OCI-M2 (cell line): Measurements from ENCODE around the gene QRICH2.
"Not testable (repeated sequence)": the region's sequence is repeated elsewhere in the genome, so short reads cannot be mapped to it uniquely, and the experiment has no call there.

Experiments used
- DNase-seq: peaks from one replicate; lab custom pipeline; 2025; ENCODE audit not compliant: unreplicated experiment; lab: John Stamatoyannopoulos, UW

QRICH2 gene

DNA sequence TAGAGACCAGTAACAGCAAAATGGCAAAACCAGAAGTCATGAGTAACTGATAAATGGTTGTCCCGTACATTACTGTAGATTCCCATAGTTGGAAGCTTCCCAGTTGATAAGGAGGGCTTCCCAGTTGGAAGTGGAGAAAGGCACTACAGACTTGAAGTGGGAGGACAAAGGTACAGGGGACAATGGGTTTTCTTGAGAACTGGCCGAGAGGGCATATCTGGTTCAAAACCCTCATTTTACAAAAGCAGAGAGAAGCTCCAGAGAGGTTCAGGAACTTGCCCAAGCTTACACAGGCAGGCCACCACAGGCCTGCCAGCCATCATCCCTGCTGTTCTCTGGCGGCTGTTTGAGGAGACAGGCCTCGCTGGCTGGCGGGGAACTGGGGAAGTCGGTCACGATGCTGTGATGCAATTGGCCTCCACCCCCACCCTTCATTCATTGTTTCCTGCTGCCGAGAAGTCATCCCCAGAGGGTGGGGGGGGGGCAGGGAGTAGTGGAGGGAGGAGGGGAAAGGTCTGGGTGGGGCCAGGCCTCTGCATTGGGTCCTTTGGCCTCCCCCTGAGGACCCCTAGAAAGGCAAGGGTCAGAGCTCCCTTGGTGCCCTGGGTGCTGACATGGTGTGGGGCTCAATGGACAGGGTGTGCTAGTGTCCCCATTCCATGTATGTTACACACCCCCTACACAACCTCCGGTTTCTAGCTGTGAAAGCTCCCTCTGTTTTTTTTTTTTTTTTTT lies 39.9 kb downstream of the QRICH2 start:
- no peak for DNase-seq

DNA sequence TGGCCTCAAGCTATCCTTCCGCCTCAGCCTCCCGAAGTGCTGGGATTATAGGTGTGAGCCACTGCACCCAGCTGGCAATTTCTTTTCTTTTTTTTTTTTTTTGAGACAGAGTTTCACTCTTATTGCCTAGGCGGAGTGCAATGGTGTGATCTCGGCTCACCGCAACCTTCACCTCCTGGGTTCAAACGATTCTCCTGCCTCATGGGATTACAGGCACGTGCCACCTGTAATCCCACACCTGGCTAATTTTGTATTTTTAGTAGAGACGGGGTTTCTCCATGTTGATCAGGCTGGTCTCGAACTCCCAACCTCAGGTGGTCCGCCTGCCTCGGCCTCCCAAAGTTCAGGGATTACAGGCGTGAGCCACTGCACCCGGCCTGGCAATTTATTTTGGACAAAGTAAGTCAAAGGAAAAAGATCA lies 40.5 kb downstream of the QRICH2 start:
- DNase-seq, result not testable (repeated sequence)

DNA sequence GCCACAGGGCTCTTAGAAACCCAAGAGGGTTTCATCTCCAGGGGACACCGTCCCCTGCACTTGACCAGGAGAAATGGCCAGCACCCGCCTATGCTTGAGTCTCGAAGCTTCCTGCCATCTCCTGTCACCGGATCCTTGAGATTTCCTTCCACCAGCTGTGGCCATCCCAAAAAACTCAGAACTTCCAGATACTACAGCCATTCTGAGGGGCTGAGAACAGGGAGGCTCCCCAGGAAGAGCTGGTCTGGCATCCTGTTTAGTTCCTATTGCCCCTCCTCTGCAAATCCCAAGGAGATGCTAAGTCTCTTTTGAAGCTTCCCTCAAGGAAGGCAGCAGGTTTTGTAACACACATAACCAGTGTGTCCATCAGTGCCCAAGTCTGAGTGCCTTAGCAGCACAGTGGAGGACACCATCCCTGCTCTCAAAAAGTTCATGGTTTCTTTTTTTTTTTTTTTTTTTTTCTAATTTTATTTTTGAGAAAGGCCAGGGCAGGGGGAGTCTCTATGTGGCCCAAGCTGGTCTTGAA lies 41.0 kb downstream of the QRICH2 start:
- DNase-seq, result no peak

DNA sequence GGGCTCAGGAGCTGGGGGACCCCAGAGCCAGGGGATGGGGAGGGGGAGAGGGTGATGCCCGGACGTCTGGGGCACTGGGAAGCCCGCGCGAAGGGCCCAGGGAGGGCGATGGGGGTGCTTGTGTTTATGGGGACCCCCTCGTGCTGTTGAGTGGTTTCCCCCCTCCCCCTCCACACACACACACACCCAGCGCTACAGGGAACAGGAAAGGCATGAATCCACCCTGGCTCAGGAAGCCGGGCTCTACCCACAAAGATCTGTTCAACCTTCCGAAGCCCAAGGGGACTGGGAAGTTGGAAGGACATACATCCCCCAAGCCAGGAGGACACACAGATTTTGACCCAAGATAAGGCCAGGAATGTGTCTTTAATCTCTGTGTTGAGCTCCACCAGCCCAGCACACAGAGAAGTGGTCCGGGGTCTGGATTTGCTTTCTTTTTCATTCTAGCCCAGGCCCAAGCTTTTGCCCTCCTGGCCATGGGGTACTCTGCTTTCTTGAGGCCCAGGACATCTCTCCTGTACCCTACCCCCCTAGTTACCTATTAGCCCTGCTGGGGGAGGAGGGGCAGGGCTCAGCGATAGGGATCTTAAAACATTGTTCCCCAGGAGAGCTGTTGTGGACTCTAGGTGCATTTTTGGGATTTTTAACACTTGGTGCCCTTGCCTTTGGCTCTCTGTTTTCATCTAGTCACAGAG lies 41.7 kb downstream of the QRICH2 start:
- DNase-seq, result no peak

DNA sequence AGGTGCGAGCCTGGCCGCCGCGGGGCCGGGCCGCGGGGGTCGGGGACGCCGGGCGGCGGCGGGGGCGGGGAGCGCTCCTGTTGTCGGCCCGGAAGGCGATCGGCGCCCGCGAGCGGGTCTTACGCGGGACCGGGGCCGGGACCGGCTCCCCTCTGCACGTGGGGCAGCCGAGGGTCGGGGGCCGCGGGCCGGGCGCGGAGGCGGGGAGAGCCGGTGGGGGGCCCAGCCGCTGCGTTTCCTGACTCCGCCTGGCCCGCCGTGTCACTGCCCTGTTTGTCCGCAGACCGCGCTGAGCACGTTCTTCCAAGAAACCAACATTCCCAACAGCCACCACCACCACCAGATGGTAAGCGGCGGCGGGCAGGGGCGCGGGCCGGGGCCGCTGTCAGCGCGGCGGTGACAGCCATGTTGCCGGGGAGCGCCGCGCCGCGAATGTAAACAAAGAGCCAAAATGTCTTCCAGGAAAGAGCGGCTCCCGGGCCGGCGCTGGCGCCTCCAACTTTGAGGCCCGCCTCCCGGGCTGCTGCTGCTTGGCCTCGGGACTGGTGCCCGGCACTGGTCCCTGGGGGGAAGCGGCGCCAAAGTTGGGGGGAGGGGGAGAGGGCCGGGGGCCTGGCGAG lies 42.3 kb downstream of the QRICH2 start:
- DNase-seq, result no peak

DNA sequence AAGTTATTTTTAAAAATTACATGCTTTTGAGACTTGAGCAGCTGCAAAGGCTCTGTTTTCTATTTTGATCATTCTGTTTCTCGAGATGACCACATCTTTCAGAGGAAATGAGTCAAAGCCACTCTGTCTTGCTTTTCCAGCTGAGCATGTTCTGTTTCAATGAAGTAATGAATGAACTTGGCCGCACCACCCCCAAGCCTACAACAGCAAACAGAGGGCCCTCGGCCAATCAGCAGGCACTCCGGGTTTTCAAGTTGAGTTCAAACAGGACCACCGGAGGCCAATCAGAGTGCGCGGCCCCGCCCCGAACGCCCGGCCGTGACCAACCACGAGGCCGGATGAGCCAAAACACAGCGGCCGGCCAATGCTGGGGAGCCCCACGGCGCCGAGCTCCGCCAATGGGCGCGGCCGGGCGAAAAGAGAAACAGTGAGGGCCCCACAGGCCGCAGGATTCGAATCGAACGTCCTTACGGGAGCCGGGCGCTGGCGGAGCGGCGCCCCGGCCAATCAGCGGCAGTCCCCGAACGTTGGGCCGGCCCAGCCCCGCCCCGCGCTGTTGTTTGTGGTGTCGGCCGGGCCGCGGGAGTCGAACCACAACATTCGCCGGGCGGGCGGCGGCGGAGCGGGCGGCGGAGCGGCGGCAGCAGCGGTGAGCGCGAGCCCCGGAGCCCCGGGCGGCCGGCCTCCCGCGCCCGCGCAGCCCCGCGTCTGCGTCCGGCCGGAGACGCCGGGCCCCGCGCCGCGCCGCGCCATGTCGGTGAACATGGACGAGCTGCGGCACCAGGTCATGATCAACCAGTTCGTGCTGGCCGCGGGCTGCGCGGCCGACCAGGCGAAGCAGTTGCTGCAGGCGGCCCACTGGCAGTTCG lies 43.1 kb downstream of the QRICH2 start, which contains the start of gene UBALD2:
Gene UBALD2, plus strand, starts transcription at position 594 of the 869 bp plus-strand sequence. Its CDS starts 158 bp downstream, at position 752.
- DNase-seq, result peak; percentile 76

DNA sequence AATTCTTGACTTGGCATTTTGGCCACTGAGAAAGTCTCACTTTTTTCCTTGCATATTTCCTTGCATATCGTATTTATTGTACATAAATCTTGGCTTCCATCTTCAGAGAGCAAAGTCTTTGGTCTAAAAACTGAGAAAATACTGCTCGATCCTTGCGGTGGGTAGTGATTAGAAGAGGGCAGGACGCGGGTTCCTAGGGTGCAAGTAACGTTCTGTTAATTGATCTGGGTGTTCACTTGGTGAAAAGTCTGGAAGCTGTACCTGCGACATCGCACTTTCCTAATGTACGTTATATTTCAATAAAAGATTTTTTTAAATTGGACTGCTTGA lies 43.7 kb downstream of the QRICH2 start:
- no peak for DNase-seq

DNA sequence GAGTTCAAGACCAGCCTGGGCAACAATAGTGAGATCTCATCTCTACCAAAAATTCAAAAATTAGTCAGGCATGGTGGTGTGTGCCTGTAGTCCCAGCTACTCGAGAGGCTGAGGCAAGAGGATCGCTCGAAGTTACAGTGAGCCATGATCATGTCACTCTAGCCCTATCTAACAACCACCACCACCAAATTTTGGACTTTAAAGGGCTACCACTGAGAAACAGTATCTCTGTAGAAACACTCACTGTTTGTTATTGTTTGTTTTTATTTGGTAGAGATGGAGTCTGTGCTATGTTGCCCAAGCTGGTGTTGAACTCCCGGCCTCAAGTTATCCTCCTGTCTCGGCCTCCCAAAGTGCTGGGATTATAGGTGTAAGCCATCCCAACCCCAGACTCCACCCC lies 44.2 kb downstream of the QRICH2 start:
- DNase-seq, result no peak

DNA sequence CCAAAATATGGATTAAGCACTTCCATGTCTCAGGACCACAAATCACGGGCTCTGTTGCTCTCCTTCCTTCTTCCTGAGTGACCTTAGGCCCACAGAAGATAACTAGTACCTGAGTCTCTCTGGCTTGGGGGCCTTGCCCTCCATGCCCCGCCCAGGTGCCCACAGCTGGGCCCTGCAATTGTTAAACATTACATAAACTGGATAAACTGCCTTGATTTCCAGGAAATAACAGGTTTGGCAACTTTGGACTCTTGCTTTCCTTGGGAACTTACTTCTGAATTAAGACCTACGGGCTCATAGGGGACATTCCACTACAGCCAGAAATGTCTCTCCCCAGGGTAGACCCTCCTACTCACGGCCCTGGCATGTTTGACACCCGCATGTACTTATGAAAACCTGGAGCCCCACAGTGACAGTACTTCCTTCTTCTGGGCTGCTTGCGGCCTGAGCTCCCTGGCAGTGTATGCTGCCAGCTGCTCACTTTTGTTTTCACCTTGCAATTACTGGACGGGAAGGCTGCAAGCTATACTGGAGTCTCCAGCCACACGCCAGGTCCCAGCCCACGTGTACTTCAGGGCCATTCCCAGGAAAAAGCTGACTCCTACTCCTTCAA lies 45.2 kb downstream of the QRICH2 start:
- DNase-seq, result no peak

DNA sequence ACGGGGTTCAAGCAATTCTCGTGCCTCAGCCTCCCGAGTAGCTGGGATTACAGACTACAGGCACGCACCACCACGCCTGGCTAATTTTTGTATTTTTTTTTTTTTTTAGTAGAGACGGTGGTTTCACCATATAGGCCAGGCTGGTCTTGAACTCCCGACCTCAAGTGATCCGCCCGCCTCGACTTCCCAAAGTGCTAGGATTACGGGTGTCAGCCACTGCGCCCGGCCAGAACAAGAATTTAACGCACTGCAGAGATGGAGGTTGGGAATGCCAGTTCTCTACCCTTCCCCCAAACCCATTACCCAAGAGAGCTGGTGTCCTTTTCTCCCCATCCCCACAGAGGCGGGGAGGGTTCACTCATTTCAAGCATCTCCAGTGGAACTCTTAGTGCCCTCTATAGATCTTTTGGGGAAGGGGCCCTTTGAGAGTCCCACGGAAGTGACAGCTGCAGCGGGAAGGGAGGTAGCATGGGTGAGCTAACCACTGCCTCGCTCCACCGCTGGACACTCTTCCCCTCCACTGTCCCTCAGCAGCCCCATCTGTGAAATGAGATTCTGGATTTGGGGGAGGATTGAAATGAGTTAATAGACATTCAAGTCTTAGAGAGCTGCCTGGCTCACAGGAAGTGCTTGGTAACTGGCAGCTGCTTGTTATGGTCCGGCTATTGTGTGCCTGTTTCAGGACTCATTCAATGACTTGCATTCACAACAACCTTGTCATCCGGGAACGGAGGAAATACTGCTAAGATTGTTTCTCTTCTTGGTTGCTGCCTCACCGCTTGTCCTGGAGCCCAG lies 46.5 kb downstream of the QRICH2 start:
- DNase-seq, result no peak

DNA sequence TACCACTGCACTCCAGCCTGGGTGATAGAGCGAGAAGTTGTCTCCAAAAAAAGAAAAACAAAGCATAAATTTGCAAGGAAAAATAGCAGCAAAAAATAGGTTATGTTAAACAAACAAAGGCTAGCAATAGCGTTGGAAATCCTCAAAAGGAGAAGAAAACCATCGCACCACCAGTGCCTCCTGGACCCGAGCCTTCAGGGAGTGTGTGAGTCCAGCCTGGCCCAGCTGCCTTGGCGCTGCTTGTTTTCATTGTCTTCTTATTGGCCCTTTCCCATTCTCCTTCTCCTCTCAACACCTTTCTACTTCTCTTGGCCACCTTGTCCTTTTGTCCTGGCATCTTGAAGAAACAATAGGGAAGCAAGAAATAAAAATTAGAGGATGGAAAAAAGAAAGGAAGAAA lies 47.4 kb downstream of the QRICH2 start:
- no peak for DNase-seq

DNA sequence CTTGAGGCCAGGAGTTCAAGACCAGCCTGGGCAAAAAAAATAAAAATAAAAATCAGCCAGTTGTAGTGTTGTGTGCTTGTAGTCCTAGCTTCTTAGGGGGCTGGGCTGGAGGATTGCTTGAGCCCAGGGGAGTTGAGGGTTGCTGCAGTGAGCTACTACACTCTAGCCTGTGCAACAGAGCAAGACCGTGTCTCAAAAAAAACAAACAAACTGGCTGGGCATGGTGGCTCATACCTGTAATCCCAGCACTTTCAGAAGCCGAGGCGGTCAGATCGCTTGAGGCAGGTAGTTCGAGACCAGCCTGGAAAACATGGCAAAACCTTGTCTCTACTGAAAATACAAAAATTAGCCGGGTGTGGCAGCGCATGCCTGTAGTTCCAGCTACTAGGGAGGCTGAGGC lies 47.9 kb downstream of the QRICH2 start:
- no peak for DNase-seq

DNA sequence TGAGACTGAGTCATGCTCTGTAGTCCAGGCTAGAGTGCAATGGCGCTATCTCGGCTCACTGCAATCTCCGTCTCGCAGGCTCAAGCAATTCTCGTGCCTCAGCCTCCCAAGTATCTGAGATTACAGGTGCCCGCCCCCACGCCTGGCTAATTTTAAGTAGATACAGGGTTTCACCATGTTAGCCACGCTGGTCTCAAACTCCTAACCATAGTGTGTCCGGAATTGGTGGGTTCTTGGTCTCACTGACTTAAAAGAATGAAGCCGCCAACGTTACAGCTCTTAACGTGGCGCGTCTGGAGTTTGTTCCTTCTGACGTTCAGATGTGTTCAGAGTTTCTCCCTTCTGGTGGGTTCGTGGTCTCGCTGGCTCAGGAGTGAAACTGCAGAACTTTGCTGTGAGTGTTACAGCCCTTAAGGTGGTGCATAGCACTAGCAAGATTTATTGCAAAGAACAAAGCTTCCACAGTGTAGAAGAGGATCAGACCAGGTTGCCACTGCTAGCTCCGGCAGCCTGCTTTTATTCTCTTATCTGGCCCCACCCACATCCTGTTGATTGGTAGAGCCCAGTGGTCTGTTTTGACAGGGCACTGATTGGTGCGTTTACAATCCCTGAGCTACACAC lies 51.5 kb downstream of the QRICH2 start:
- DNase-seq, result not testable (repeated sequence)

DNA sequence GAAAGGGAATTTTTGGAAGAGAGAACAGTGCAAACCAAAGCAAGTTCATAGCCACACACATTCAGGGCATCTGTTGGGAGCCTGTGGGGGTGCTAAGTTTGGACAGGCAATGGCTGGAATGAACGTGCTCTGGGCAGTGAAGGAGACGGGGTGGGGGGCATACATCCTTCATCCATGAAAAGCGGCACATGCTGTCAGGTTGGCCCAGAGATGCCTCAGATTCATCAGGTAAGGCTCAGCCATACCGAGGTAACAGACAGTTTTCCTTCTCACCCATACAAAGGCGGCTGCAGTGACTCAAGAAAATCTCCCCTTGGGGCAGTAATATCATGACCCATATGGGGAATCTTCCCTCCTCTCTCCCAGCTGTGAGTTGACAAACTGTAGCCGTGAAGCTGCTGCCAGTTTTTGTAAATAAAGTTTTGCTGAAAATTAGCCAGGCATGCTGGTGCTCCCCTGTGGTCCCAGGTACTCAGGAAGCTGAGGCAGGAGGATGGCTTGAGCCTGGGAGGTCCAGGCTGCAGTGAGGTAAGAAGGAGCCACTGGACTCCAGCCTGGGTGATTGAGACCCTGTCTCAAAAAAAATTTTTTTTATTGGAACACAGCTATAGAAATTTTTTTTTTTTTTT lies 52.2 kb downstream of the QRICH2 start:
- no peak for DNase-seq

DNA sequence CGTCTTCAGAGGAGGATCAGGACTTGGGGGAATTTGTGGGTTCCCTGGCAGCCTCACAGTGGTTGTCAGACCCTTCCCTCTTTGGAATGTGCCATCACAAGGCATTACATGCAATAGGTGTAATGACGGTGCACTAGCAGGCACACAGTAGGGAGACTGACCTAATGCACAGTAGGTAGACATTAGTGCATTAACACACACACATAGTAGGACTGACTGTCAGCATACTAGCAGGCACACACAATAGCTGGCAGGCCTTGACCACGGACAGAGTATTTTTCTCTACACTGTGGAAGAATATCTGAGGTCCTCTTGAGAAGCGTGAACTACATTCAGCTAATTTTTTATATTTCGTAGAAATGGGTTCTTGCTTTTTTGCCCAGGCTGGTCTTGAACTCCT lies 53.8 kb downstream of the QRICH2 start:
- DNase-seq, result no peak

DNA sequence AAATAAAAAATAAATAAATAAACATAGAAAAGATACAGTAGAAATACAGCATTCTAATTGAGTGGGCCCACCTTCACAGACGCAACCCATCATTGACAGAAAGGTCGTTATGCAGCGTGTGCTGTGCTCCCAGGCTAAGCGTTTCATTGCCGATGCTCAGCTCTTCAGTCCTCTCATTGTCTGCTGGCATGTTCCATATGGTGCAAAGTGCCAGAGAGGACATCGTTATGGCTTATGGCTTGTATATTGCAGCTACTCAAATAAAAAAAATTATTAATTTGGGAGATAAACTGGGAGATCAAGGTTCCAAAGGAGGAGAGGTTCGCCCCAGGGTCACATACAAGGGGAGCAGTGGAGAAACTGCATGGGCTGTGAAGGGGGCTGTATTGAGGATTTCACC lies 54.2 kb downstream of the QRICH2 start:
- no peak for DNase-seq

DNA sequence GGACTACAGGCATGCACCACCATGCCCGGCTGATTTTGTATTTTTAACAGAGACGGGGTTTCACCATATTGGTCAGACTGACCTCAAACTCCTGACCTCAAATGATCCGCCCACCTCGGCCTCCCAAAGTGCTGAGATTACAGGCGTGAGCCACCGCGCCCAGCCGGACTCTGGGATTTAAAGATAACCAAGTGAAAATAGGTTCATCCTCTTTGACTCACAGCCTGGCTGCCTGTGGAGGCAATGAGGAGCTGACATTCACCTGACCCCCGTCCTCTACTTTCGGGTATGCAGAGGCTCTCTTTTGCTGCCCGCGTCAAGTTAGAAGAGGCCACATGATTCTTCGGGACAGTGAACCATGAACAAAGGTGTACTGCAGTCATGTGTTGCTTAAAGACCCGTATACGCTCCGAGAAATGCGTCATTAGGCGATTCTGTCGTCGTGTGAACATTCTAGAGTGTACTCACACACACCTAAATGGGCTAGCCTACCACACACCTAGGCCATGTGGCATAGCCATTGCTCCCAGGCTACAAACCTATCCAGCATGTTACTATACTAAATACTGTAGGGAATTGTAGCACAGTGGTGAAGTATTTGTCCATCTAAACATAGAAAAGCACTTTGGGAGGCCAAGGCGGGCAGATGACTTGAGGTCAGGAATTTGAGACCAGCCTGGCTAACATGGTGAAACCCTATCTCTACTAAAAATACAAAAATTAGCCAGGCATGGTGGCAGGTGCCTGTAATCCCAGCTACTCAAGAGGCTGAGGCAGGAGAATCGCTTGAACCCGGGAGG lies 54.9 kb downstream of the QRICH2 start:
- DNase-seq, result not testable (repeated sequence)
